ENCODE data around the gene NPAS1.
"Not testable (repeated sequence)": the region's sequence is repeated elsewhere in the genome, so short reads cannot be mapped to it uniquely, and the experiment has no call there.

NPAS1 gene

GRCh38 chr19:47078351-47078750, 58.7 kb downstream of the NPAS1 start:
- DNase-seq (ENCODE audit: low read depth in 2 of 2): not testable (repeated sequence)

DNA sequence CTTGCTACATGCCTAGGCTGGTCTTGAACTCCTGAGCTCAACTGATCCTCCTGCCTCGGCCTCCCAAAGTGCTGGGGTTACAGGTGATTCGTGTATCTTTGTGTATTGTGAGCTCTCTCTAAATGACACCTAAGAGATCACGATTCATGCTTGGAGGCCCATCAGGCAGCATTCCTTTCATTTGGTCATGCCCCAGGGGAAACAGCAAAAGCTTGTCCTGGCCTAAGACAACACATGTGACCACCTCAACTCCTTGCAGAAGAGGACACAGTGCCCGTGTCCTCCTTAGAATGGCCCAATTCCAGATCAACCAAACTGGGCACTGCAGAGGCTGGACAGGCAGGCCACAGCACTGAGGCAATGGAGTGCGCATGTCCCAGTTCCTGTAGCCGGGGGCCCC, 61.5 kb downstream of the NPAS1 start:
- no peak for DNase-seq (ENCODE audit: low read depth in 2 of 2)

DNA sequence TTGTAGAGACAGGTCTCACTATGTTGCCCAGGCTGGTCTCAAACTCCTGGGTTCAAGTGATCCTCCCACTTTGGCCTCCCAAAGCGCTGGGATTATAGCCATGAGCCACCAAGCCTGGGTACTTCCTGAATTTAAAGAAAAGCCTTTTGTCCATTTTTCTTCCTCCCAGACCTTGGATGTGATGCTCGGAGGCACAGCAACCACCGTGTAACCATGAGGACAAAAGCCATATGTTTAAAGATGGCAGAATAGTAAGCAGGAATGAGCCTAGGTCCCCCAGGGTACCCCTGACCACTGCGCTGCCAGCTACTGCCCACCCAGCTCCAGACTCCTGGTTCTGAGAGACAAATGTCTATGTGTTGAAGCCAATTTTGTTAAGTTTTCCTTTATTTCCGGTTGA, 62.9 kb downstream of the NPAS1 start:
- DNase-seq (ENCODE audit: low read depth in 2 of 2): no peak

GRCh38 chr19:47084879-47085439, 65.3 kb downstream of the NPAS1 start:
- DNase-seq (ENCODE audit: low read depth in 2 of 2): no peak

DNA sequence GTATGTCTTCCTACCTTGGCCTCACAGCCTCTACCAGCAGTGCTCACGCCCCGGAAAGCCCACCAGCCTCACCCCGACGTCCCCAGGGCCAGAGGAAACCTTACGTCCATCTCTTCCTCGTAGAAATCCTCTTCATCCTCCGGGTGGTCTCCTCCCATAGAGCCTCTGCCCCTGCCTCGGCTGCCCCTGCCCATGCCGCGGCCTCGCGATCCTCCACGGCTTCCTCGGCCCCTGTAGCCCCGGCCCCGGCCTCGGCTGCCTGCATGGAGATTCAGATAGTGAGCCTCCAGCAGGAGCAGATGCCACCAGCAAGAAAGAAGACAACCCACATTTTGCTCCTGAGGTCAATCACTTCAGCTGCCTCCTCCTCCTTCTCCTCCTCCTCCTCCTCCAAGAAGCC, 66.6 kb downstream of the NPAS1 start:
- no peak for DNase-seq (ENCODE audit: low read depth in 2 of 2)

- DNase-seq (ENCODE audit: low read depth in 2 of 2): no peak
These were observed 70.2 kb downstream of the NPAS1 start for GRCh38 chr19:47089767-47090350.

- DNase-seq (ENCODE audit: low read depth in 2 of 2): no peak
These were observed 73.6 kb downstream of the NPAS1 start for GRCh38 chr19:47093254-47093653.

- no peak for DNase-seq (ENCODE audit: low read depth in 2 of 2)
These were observed 74.2 kb downstream of the NPAS1 start for GRCh38 chr19:47093841-47094240.

GRCh38 chr19:47094557-47095475, 75.2 kb downstream of the NPAS1 start:
- DNase-seq (ENCODE audit: low read depth in 2 of 2): no peak

Data from stimulated activated CD8-positive, alpha-beta memory T cell treated with anti-CD3 and anti-CD28 coated beads, Interleukin-7, amount 100 ng/mL, for 4 hours (primary cell).